ENCODE data around the gene GPLD1.
"Not testable (repeated sequence)": the region's sequence is repeated elsewhere in the genome, so short reads cannot be mapped to it uniquely, and the experiment has no call there.

The GPLD1 gene

DNA sequence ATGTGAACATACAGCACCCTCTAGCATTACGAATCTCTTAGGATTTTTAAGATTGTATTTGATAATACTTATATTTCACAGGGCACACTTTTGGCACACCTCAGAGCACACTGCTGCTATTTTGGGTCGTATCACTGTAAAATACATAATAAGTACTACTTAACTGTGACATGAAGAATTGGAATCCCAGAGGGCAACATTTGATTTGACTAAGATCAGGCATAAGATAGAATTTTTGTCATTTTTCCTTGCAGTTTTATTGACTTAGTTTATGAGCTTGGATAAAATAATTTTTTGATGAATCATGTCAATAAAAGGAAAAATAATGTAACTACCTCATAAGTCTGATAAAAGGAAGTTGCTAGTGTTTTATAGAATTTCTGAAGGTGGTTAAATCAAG is 64.3 kb downstream of the GPLD1 start:
- Histone ChIP-seq H3K27ac (ENCODE audit: low read length) (no peak overlapping the region), H2AFZ (ENCODE audit: low read depth, low read length) (no peak overlapping the region), H3K36me3 (ENCODE audit: insufficient read depth, low read length) (peaks cover 64% of the 10 kb centered on the region), H3K27me3 (ENCODE audit: insufficient read depth, low read length, poor library complexity) (no peaks in the 10 kb centered on the region), H3K4me3 (ENCODE audit: low read depth in 1 of 2, low read length in 2 of 2) (no peak overlapping the region), H3K4me1 (ENCODE audit: insufficient read depth, low read length) (no peaks in the 10 kb centered on the region), H4K20me1 (ENCODE audit: insufficient read depth, low read length) (no peaks in the 10 kb centered on the region; the same call in 1 of the 2 replicates), H3K9me3 (ENCODE audit: insufficient read depth, low read length, severe bottlenecking) (no peaks in the 10 kb centered on the region), H3K4me2 (ENCODE audit: insufficient read depth, low read length) (no peak overlapping the region), H3K79me2 (ENCODE audit: insufficient read depth, low read length) (no peaks in the 10 kb centered on the region), H3K9ac (ENCODE audit: low read depth, low read length) (no peak overlapping the region)
- no peak for ATAC-seq (ENCODE audit: insufficient read depth, low read depth)
- no peak for TF ChIP-seq EZH2 (IDR thresholded peaks at IDR 0.05; ENCODE audit: borderline replicate concordance, low read depth, low read length, severe bottlenecking)
- TF ChIP-seq, protein P1, sequence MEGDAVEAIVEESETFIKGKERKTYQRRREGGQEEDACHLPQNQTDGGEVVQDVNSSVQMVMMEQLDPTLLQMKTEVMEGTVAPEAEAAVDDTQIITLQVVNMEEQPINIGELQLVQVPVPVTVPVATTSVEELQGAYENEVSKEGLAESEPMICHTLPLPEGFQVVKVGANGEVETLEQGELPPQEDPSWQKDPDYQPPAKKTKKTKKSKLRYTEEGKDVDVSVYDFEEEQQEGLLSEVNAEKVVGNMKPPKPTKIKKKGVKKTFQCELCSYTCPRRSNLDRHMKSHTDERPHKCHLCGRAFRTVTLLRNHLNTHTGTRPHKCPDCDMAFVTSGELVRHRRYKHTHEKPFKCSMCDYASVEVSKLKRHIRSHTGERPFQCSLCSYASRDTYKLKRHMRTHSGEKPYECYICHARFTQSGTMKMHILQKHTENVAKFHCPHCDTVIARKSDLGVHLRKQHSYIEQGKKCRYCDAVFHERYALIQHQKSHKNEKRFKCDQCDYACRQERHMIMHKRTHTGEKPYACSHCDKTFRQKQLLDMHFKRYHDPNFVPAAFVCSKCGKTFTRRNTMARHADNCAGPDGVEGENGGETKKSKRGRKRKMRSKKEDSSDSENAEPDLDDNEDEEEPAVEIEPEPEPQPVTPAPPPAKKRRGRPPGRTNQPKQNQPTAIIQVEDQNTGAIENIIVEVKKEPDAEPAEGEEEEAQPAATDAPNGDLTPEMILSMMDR (IDR thresholded peaks at IDR 0.05; ENCODE audit: borderline replicate concordance, extremely low read depth, low read length, poor library complexity, severe bottlenecking), result no peak
- no peak for DNase-seq

DNA sequence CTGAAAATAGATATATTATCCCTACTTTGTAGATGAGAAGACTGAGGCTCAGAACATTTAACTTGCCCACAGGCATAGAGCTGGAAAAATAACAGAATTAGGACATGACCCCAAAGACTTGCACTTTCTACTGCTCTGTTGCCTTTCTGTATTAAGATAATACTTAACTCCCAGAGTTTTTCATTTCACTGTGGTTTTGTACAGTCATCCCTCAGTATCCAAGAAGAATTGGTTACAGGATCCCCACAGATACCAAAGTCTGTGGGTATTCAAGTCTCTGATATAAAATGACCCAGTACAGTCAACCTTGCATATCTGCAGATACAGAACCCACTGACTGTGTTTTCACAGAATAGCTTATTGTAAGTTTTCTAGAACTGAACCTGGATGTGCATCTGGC is 69.9 kb downstream of the GPLD1 start:
- H3K9ac ChIP-seq (ENCODE audit: low read depth, low read length), result no peak overlapping the region
- no peak overlapping the region for H3K4me3 ChIP-seq (ENCODE audit: low read depth in 1 of 2, low read length in 2 of 2)
- H3K27ac ChIP-seq (ENCODE audit: low read length), result no peak overlapping the region
- no peak overlapping the region for H3K4me2 ChIP-seq (ENCODE audit: insufficient read depth, low read length)
- DNase-seq (no peak), ATAC-seq (ENCODE audit: insufficient read depth, low read depth) (no peak)
- TF ChIP-seq, protein P1 (IDR thresholded peaks at IDR 0.05; ENCODE audit: borderline replicate concordance, extremely low read depth, low read length, poor library complexity, severe bottlenecking), result no peak
- TF ChIP-seq EZH2 (IDR thresholded peaks at IDR 0.05; ENCODE audit: borderline replicate concordance, low read depth, low read length, severe bottlenecking), result no peak
- H4K20me1 ChIP-seq (ENCODE audit: insufficient read depth, low read length), result no peaks in the 10 kb centered on the region
- H3K9me3 ChIP-seq (ENCODE audit: insufficient read depth, low read length, severe bottlenecking), result no peaks in the 10 kb centered on the region
- H3K79me2 ChIP-seq (ENCODE audit: insufficient read depth, low read length), result no peaks in the 10 kb centered on the region
- H3K27me3 ChIP-seq (ENCODE audit: insufficient read depth, low read length, poor library complexity), result no peaks in the 10 kb centered on the region
- H3K36me3 ChIP-seq (ENCODE audit: insufficient read depth, low read length), result peaks cover 91% of the 10 kb centered on the region
- H2AFZ ChIP-seq (ENCODE audit: low read depth, low read length), result no peak overlapping the region
- H3K4me1 ChIP-seq (ENCODE audit: insufficient read depth, low read length), result no peaks in the 10 kb centered on the region

DNA sequence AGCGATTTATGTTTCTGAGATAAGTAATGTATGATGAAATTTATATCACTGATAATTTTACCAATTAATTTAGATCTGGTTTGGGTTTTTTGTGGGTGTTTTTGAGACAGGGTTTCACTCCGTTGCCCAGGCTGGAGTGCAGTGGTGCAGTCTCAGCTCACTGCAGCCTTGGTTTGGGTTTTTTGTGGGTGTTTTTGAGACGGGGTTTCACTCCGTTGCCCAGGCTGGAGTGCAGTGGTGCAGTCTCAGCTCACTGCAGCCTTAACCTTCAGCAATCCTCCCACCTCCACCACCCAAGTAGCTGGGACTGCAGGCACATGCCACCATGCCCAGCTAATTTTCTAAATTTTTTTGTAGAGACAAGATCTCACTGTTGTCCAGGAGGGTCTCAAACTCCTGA is 73.6 kb downstream of the GPLD1 start:
- no peaks in the 10 kb centered on the region for H3K27me3 ChIP-seq (ENCODE audit: insufficient read depth, low read length, poor library complexity)
- TF ChIP-seq, protein P1 (IDR thresholded peaks at IDR 0.05; ENCODE audit: borderline replicate concordance, extremely low read depth, low read length, poor library complexity, severe bottlenecking), result no peak
- no peak for TF ChIP-seq EZH2 (IDR thresholded peaks at IDR 0.05; ENCODE audit: borderline replicate concordance, low read depth, low read length, severe bottlenecking)
- no peaks in the 10 kb centered on the region for H3K4me1 ChIP-seq (ENCODE audit: insufficient read depth, low read length)
- no peak overlapping the region for H2AFZ ChIP-seq (ENCODE audit: low read depth, low read length)
- H3K9me3 ChIP-seq (ENCODE audit: insufficient read depth, low read length, severe bottlenecking), result no peaks in the 10 kb centered on the region
- no peak overlapping the region for H3K4me2 ChIP-seq (ENCODE audit: insufficient read depth, low read length)
- no peaks in the 10 kb centered on the region for H3K79me2 ChIP-seq (ENCODE audit: insufficient read depth, low read length)
- no peak overlapping the region for H3K4me3 ChIP-seq (ENCODE audit: low read depth in 1 of 2, low read length in 2 of 2)
- H3K27ac ChIP-seq (ENCODE audit: low read length), result no peak overlapping the region
- H3K9ac ChIP-seq (ENCODE audit: low read depth, low read length), result no peak overlapping the region
- no peak for DNase-seq
- H3K36me3 ChIP-seq (ENCODE audit: insufficient read depth, low read length), result peaks cover 76% of the 10 kb centered on the region
- no peaks in the 10 kb centered on the region for H4K20me1 ChIP-seq (ENCODE audit: insufficient read depth, low read length)
- ATAC-seq (ENCODE audit: insufficient read depth, low read depth), result no peak

DNA sequence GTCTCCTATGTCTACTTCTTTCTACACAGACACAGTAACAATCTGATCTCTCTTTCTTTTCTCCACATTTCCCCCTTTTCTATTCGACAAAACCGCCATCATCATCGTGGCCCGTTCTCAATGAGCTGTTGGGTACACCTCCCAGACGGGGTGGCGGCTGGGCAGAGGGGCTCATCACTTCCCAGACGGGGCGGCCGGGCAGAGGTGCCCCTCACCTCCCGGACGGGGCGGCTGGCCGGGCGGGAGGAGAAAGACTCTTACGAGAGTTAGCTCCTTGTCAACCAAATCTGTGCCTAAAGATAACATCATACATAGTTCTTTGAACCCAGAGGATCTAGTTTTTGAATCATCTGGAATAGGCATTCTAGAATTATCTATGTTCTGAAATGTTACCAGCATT is 74.8 kb downstream of the GPLD1 start:
- H3K4me2 ChIP-seq (ENCODE audit: insufficient read depth, low read length); ATAC-seq (ENCODE audit: insufficient read depth, low read depth); H3K4me1 ChIP-seq (ENCODE audit: insufficient read depth, low read length); DNase-seq; H3K9me3 ChIP-seq (ENCODE audit: insufficient read depth, low read length, severe bottlenecking); H2AFZ ChIP-seq (ENCODE audit: low read depth, low read length); H4K20me1 ChIP-seq (ENCODE audit: insufficient read depth, low read length); H3K27me3 ChIP-seq (ENCODE audit: insufficient read depth, low read length, poor library complexity); H3K27ac ChIP-seq (ENCODE audit: low read length); H3K79me2 ChIP-seq (ENCODE audit: insufficient read depth, low read length); H3K4me3 ChIP-seq (ENCODE audit: low read depth in 1 of 2, low read length in 2 of 2); H3K9ac ChIP-seq (ENCODE audit: low read depth, low read length): not testable (repeated sequence)
- peaks cover 75% of the 10 kb centered on the region for H3K36me3 ChIP-seq (ENCODE audit: insufficient read depth, low read length)

Data from DND-41 (cell line).